ENCODE results near the gene POTEE.
"Not testable (repeated sequence)": the region's sequence is repeated elsewhere in the genome, so short reads cannot be mapped to it uniquely, and the experiment has no call there.

The POTEE gene

GRCh38 chr2:131209030-131209772 lies at the start of gene POTEE:
Gene POTEE (plus strand): TSS chr2:131209536. CDS start chr2:131218403, 8,867 bp downstream.
- not testable (repeated sequence) for DNase-seq, ATAC-seq

GRCh38 chr2:131165562-131165961 lies 43.8 kb upstream of the POTEE start:
- DNase-seq, ATAC-seq: not testable (repeated sequence)

- no peak for ATAC-seq
These were observed 40.8 kb upstream of the POTEE start for GRCh38 chr2:131168538-131168937.

DNA sequence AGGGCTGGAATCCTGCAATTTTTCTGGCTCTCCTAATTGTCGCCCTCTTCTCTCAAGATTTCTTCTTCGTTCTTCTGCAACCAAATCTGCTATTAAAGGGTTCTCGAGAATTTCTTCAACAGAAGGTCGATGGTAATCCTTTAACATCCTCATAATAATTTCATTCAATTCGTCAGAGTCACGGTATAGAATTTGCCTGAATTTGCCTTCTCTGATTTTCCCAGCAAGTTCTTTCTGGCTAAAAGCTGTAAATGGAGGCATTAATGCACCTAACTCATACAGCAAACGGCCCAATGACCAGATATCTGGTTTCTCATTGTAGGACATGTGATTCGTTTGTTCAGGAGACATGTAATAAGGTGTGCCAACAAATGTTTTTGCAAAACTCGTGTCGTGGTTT lies 31.3 kb upstream of the POTEE start:
- not testable (repeated sequence) for DNase-seq, ATAC-seq

More at GRCh38 chr2:131168538-131168937, 40.8 kb upstream of the POTEE start:
- no peak for DNase-seq

GRCh38 chr2:131178721-131179418 lies 30.5 kb upstream of the POTEE start:
- ATAC-seq, DNase-seq: not testable (repeated sequence)

DNA sequence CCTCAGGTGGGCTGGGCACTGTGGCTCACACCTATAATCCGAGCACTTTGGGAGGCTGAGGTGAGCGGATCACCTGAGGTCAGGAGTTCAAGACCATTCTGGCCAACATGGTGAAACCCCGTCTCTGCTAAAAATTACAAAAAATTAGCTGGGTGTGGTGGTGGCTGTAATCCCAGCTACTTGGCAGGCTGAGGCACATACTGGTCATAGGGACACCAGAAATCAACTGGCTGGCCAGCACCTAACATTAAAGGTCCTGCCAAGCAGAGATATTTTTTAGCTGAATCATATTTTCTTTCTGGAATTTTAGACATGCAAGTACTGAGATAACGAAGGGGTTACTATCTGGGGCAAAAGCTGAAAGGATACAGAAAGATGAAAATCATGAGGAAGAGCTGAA lies 27.9 kb upstream of the POTEE start:
- not testable (repeated sequence) for DNase-seq, ATAC-seq

- not testable (repeated sequence) for DNase-seq, ATAC-seq
These were observed 15.9 kb upstream of the POTEE start for GRCh38 chr2:131193421-131193820.

GRCh38 chr2:131196186-131196585 lies 13.2 kb upstream of the POTEE start:
- ATAC-seq, DNase-seq: not testable (repeated sequence)

- ATAC-seq (no peak), DNase-seq (no peak)
These were observed 8.2 kb upstream of the POTEE start for GRCh38 chr2:131201098-131201497.

- ATAC-seq, DNase-seq: not testable (repeated sequence)
These were observed 1.5 kb upstream of the POTEE start for GRCh38 chr2:131207839-131208238.

- not testable (repeated sequence) for DNase-seq, ATAC-seq
These were observed 403 bp downstream of the POTEE start for GRCh38 chr2:131209773-131210104.

DNA sequence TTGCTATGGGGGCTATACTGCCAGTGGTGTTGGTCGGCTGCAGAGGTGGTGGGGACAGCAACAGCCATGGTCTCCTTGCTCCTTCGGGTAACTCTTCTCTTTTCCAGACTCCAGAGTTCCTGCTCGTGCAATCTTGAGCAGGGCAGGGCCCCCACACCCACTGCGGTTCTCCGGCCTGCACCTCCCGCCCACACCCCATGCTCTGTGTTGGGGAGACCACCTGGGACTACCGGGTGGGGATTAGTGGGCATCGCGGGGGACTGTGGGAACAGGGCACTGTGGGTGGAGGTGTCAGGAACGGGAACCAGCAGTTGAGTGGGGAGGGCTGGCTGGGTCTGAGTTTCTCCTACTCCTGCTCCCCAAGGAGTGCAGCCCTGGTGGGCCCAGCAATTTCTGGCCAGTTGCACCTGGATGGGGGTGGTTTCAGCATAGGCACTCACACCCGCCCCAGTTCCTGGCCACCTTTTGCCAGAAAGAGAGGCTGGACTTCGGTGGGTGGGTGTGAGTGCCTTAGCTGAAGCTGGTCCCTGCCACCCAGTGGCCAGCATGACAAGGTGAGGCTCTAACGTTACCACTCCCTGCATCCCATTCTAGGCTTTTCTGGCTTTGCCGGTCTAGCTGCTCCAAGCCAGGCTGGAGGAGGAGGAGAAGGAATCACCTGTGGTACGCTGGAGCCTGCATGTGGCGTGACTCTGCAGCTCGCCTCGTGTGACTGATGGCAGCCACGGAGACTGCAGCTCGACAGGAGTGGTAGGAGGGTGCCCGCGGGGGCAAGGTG lies 1.3 kb downstream of the POTEE start:
- DNase-seq, ATAC-seq: not testable (repeated sequence)

DNA sequence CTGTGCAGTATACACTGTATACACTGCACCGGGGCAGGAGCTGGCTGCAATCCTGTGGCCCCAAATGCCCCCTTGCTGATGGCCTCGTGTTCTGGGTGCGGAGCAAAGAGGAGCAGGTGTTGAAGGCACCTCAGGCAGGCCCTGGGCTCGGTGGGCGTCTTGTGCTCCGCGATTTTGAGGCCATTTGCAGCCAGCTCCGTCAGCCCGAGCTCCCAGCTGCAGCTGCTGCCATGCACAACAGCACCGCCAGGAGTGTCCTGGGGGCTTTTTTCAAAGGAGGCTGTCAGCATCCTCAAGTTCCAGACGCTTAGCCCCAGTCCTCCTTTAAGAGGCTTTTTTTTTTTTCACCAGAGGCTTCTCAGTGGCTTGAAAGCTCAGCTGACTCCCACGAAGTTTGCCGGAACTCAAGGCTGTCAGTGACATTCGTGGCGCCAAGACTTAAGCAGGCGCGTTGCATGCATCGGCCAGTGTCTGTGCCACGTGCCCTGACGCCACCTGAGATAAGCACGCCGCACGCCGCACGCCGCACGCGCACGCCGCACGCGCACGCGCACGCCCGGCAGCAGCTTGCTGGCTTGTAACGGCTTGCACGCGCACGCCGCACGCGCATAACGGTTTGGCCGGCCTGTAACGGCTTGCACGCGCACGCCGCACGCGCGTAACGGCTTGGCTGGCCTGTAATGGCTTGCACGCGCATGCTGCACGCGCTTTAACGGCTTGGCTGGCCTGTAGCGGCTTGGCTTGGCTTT lies 8.1 kb downstream of the POTEE start:
- ATAC-seq, DNase-seq: not testable (repeated sequence)

- not testable (repeated sequence) for DNase-seq, ATAC-seq
These were observed 26.5 kb downstream of the POTEE start for GRCh38 chr2:131235543-131236449.

All from stimulated activated naive CD8-positive, alpha-beta T cell treated with anti-CD3 and anti-CD28 coated beads, Interleukin-15, Interleukin-2, amounts not matched to agents 100 U/mL and 50 U/mL, for 24 hours (primary cell).